ENCODE data around the gene AUH.

- TF ChIP-seq CTCF (IDR thresholded peaks at IDR 0.05) (no peak), EP300 (IDR thresholded peaks at IDR 0.05) (no peak)
Measured at GRCh38 chr9:91190062-91190461, 171.7 kb downstream of the AUH start.
